ENCODE results near the gene DMRTC2. TPM values are rescaled to one million over a fixed set of nuclear protein-coding genes. Genes with fewer than 3 reads are reported as not detected.

DMRTC2 gene
- polyA plus RNA-seq, 1 of the 3 experiments (the other 2 are of a cell fraction), result not detected

GRCh38 chr19:41821003-41821735, 23.7 kb upstream of the DMRTC2 start:
- H4K20me1 ChIP-seq (ENCODE audit: insufficient read depth), result no peaks in the 10 kb centered on the region
- CTCF ChIA-PET, result interaction anchor here (0.6 to 8.2 kb wide), 17 partner anchors 9 to 371 kb away, joined by 3 to 48 read pairs (median 4); partner anchors contain the start of gene CEACAM3
- no peaks in the 10 kb centered on the region for H3K79me2 ChIP-seq (ENCODE audit: insufficient read depth)
- H3K9me2 ChIP-seq, result 0 out of 2 replicates have a peak, but pooled peaks cover 3% of the 10 kb centered on the region
- TF ChIP-seq RAD21 (IDR thresholded peaks at IDR 0.05; ENCODE audit: low read length) (peak; percentile 76), CTCF (IDR thresholded peaks at IDR 0.05) (peak; percentile 63), GABPA (IDR thresholded peaks at IDR 0.05; ENCODE audit: low read depth) (no peak), FOSL2 (IDR thresholded peaks at IDR 0.05; ENCODE audit: borderline replicate concordance, low read depth) (no peak), YY1 (IDR thresholded peaks at IDR 0.05; ENCODE audit: low read depth) (no peak), NRF1 (IDR thresholded peaks at IDR 0.05; ENCODE audit: low read depth, low read length) (no peak), SMC3 (IDR thresholded peaks at IDR 0.05; ENCODE audit: low read depth, low read length) (peak; percentile 13; the same call in 1 of the 2 replicates), GATA2 (CRISPR knock-in tag; IDR thresholded peaks at IDR 0.05) (no peak), RXRA (IDR thresholded peaks at IDR 0.05; ENCODE audit: borderline replicate concordance, low read depth) (no peak), MXI1 (IDR thresholded peaks at IDR 0.05; ENCODE audit: low read depth, low read length) (no peak), RFX5 (IDR thresholded peaks at IDR 0.05; ENCODE audit: low read length) (no peak)
- H3K27ac ChIP-seq (ENCODE audit: low read depth in 2 of 2, low read length in 1 of 2), result no peak overlapping the region
- H3K4me2 ChIP-seq, result no peak overlapping the region
- peaks cover 38% of the 10 kb centered on the region; the same call in 1 of the 2 replicates for H3K27me3 ChIP-seq (ENCODE audit: insufficient read depth)
- no peaks in the 10 kb centered on the region for H3K36me3 ChIP-seq (replicated peaks in 1 of 2; ENCODE audit: control insufficient read depth in 1 of 2, insufficient read depth in 2 of 2, low read length in 1 of 2)
- POLR2A ChIA-PET, result no interaction called here
- no peaks in the 10 kb centered on the region for H3K4me1 ChIP-seq (ENCODE audit: control insufficient read depth in 1 of 2, insufficient read depth in 2 of 2, low read depth in 1 of 2, low read length in 1 of 2)
- H3K4me3 ChIP-seq (ENCODE audit: low read depth in 2 of 2, low read length in 1 of 2), result no peak overlapping the region
- DNase-seq, result peak; percentile 70
- H3K9ac ChIP-seq, result no peak overlapping the region
- no peaks in the 10 kb centered on the region for H3F3A ChIP-seq (replicated peaks; ENCODE audit: insufficient read depth)
- no peaks in the 10 kb centered on the region for H3K9me3 ChIP-seq
- H2AFZ ChIP-seq (ENCODE audit: low read depth), result no peak overlapping the region
- 28% methylated on average over 12 of the region's 12 CpGs for WGBS (ENCODE audit: low lambda C conversion rate)

- H3K9me3 ChIP-seq, result no peaks in the 10 kb centered on the region
- no peak overlapping the region for H3K9ac ChIP-seq
- H3K79me2 ChIP-seq (ENCODE audit: insufficient read depth), result no peaks in the 10 kb centered on the region
- no peak overlapping the region for H3K27ac ChIP-seq (ENCODE audit: low read depth in 2 of 2, low read length in 1 of 2)
- H2AFZ ChIP-seq (ENCODE audit: low read depth), result no peak overlapping the region
- no peak overlapping the region for H3K4me3 ChIP-seq (ENCODE audit: low read depth in 2 of 2, low read length in 1 of 2)
- H3K36me3 ChIP-seq (replicated peaks in 1 of 2; ENCODE audit: control insufficient read depth in 1 of 2, insufficient read depth in 2 of 2, low read length in 1 of 2), result no peaks in the 10 kb centered on the region
- H3K27me3 ChIP-seq (ENCODE audit: insufficient read depth), result peaks cover 41% of the 10 kb centered on the region
- CTCF ChIA-PET, result interaction anchor here (0.9 to 4.8 kb wide), 4 partner anchors 13 to 45 kb away, joined by 6 to 48 read pairs (median 21); partner anchors contain the start of gene RPS19
- POLR2A ChIA-PET, result no interaction called here
- 9% methylated on average over 13 of the region's 13 CpGs for WGBS (ENCODE audit: low lambda C conversion rate)
- H3F3A ChIP-seq (replicated peaks; ENCODE audit: insufficient read depth), result no peaks in the 10 kb centered on the region
- DNase-seq, result no peak
- H3K9me2 ChIP-seq, result no peaks in the 10 kb centered on the region
- H3K4me2 ChIP-seq, result no peak overlapping the region
- no peaks in the 10 kb centered on the region for H4K20me1 ChIP-seq (ENCODE audit: insufficient read depth)
- no peaks in the 10 kb centered on the region for H3K4me1 ChIP-seq (ENCODE audit: control insufficient read depth in 1 of 2, insufficient read depth in 2 of 2, low read depth in 1 of 2, low read length in 1 of 2)
- TF ChIP-seq RAD21 (IDR thresholded peaks at IDR 0.05; ENCODE audit: low read length), result no peak
- TF ChIP-seq RFX5 (IDR thresholded peaks at IDR 0.05; ENCODE audit: low read length), result no peak
- TF ChIP-seq NFIC (IDR thresholded peaks at IDR 0.05; ENCODE audit: borderline replicate concordance), result no peak
- TF ChIP-seq GABPA (IDR thresholded peaks at IDR 0.05; ENCODE audit: low read depth), result no peak
- TF ChIP-seq NRF1 (IDR thresholded peaks at IDR 0.05; ENCODE audit: low read depth, low read length), result no peak
- TF ChIP-seq USF1 (IDR thresholded peaks at IDR 0.05; ENCODE audit: borderline replicate concordance, low read depth), result no peak
- no peak for TF ChIP-seq EP300 (IDR thresholded peaks at IDR 0.05; ENCODE audit: borderline replicate concordance in 1 of 2, low read depth in 1 of 2, low read length in 1 of 2)
- TF ChIP-seq PBX3 (IDR thresholded peaks at IDR 0.05), result no peak
- TF ChIP-seq TAF1 (IDR thresholded peaks at IDR 0.05; ENCODE audit: borderline replicate concordance, low read depth, low read length), result no peak
- TF ChIP-seq YY1 (IDR thresholded peaks at IDR 0.05; ENCODE audit: low read depth), result no peak
- TF ChIP-seq GATA2 (CRISPR knock-in tag; IDR thresholded peaks at IDR 0.05), result no peak
- TF ChIP-seq MAX (IDR thresholded peaks at IDR 0.05; ENCODE audit: low read depth), result no peak
- no peak for TF ChIP-seq MXI1 (IDR thresholded peaks at IDR 0.05; ENCODE audit: low read depth, low read length)
Observed at GRCh38 chr19:41837981-41838708, 6.7 kb upstream of the DMRTC2 start.

All from SK-N-SH (cell line).